H9 (cell line): ENCODE data around the gene MLLT3. TPM values are rescaled to one million over a fixed set of nuclear protein-coding genes. Genes with fewer than 3 reads are reported as not detected.

Experiments used
- DNase-seq: peaks from one replicate; pipeline ENCODE4 v3.0.0-alpha.2; 2017
- H2AFZ ChIP-seq: one replicate; pipeline ENCODE4 v1.6.1; 2013; ENCODE audit warnings: mild to moderate bottlenecking, low read length, control low read depth, moderate library complexity
- H2AK5ac ChIP-seq: 2 replicates; pipeline ENCODE4 v1.6.1; 2013; ENCODE audit warnings: low read length, control low read depth, mixed read lengths; ENCODE audit not compliant: insufficient read length
- H2BK120ac ChIP-seq: one replicate; pipeline ENCODE4 v1.6.1; 2013; ENCODE audit warnings: low read depth, mild to moderate bottlenecking, low read length, control low read depth, inconsistent platforms; ENCODE audit not compliant: poor library complexity, severe bottlenecking
- H2BK12ac ChIP-seq: 2 replicates; pipeline ENCODE4 v1.6.1; 2013; ENCODE audit warnings: low read length, control low read depth, mixed read lengths, low read depth; ENCODE audit not compliant: insufficient read length
- H2BK15ac ChIP-seq: 2 replicates; pipeline ENCODE4 v1.6.1; 2013; ENCODE audit warnings: low read depth, low read length, control low read depth
- H2BK20ac ChIP-seq: one replicate; pipeline ENCODE4 v1.6.1; 2013; ENCODE audit warnings: low read depth, mild to moderate bottlenecking, low read length, control low read depth, inconsistent platforms; ENCODE audit not compliant: poor library complexity, severe bottlenecking
- H2BK5ac ChIP-seq: 2 replicates; pipeline ENCODE4 v1.6.1; 2013; ENCODE audit warnings: low read length, control low read depth, mixed read lengths; ENCODE audit not compliant: insufficient read length
- H3K14ac ChIP-seq: 2 replicates; pipeline ENCODE4 v1.6.1; 2013; ENCODE audit warnings: low read length, control low read depth; ENCODE audit not compliant: insufficient read depth
- H3K18ac ChIP-seq: 2 replicates; pipeline ENCODE4 v1.6.1; 2013; ENCODE audit warnings: low read depth, mild to moderate bottlenecking, mixed read lengths, low read length, control low read depth; ENCODE audit not compliant: insufficient read length
- H3K23ac ChIP-seq: 2 replicates; pipeline ENCODE4 v1.6.1; 2013; ENCODE audit warnings: low read length, control low read depth, mixed read lengths, low read depth; ENCODE audit not compliant: insufficient read length
- H3K23me2 ChIP-seq: 2 replicates; pipeline ENCODE4 v1.6.1; 2013; ENCODE audit warnings: low read depth, mild to moderate bottlenecking, mixed read lengths, low read length, control low read depth; ENCODE audit not compliant: insufficient read length, poor library complexity, severe bottlenecking
- H3K27ac ChIP-seq: 2 replicates; pipeline ENCODE4 v1.5.1; 2013; ENCODE audit warnings: low read length, control low read depth, mixed read lengths, low read depth; ENCODE audit not compliant: insufficient read length
- H3K27me3 ChIP-seq: 2 replicates; pipeline ENCODE4 v1.6.1; 2013; ENCODE audit warnings: low read length, control low read depth, inconsistent platforms; ENCODE audit not compliant: insufficient read depth
- H3K4ac ChIP-seq: 2 replicates; pipeline ENCODE4 v1.6.1; 2013; ENCODE audit warnings: low read depth, mild to moderate bottlenecking, control low read depth, inconsistent platforms, low read length, moderate library complexity
- H3K4me1 ChIP-seq: 2 replicates; pipeline ENCODE4 v1.6.1; 2013; ENCODE audit warnings: low read length, control low read depth, inconsistent platforms; ENCODE audit not compliant: insufficient read depth
- H3K4me2 ChIP-seq: 2 replicates; pipeline ENCODE4 v1.6.1; 2013; ENCODE audit warnings: low read length, control low read depth, mixed read lengths; ENCODE audit not compliant: insufficient read length, insufficient read depth
- H3K56ac ChIP-seq: 2 replicates; pipeline ENCODE4 v1.6.1; 2013; ENCODE audit warnings: low read depth, mild to moderate bottlenecking, mixed read lengths, low read length, control low read depth; ENCODE audit not compliant: insufficient read length
- H3K79me1 ChIP-seq: 2 replicates; pipeline ENCODE4 v1.6.1; 2013; ENCODE audit warnings: low read depth, mild to moderate bottlenecking, moderate library complexity, low read length, control low read depth, inconsistent platforms; ENCODE audit not compliant: insufficient read depth, poor library complexity, severe bottlenecking
- H3K79me2 ChIP-seq: 2 replicates; pipeline ENCODE4 v1.6.1; 2013; ENCODE audit warnings: low read length, control low read depth, inconsistent platforms; ENCODE audit not compliant: insufficient read depth
- H3K9ac ChIP-seq: 2 replicates; pipeline ENCODE4 v1.6.1; 2013; ENCODE audit warnings: low read length, control low read depth, mixed read lengths; ENCODE audit not compliant: insufficient read length; ENCODE audit errors: extremely low read depth
- H3K9me3 ChIP-seq: one replicate; pipeline ENCODE4 v1.6.1; 2013; ENCODE audit warnings: low read depth, low read length, inconsistent platforms; ENCODE audit not compliant: control insufficient read depth
- H3T11ph ChIP-seq: one replicate; pipeline ENCODE4 v1.6.1; 2013; ENCODE audit warnings: mild to moderate bottlenecking, low read length, control low read depth, inconsistent platforms
- H4K20me1 ChIP-seq: one replicate; pipeline ENCODE4 v1.6.1; 2013; ENCODE audit not compliant: control insufficient read depth, insufficient read length, insufficient read depth
- H4K5ac ChIP-seq: 2 replicates; pipeline ENCODE4 v1.6.1; 2013; ENCODE audit warnings: low read depth, mild to moderate bottlenecking, mixed read lengths, low read length, control low read depth; ENCODE audit not compliant: insufficient read length
- H4K8ac ChIP-seq: replicated peaks from 2 replicates; pipeline ENCODE4 v1.6.1; 2013; ENCODE audit warnings: low read length, control low read depth, mixed read lengths, low read depth; ENCODE audit not compliant: insufficient read length
- H4K91ac ChIP-seq: 2 replicates; pipeline ENCODE4 v1.6.1; 2013; ENCODE audit warnings: low read depth, mild to moderate bottlenecking, moderate library complexity, mixed read lengths, low read length, control low read depth; ENCODE audit not compliant: insufficient read length
- H3K27ac Mint-ChIP-seq, 3 experiments: 2 replicates in 2 of 3; 3 replicates in 1 of 3; pipeline ENCODE4 v1.8.0; 2020 to 2021; ENCODE audit warnings: mixed read lengths in 3 of 3, mild to moderate bottlenecking in 1 of 3, moderate library complexity in 1 of 3
- H3K27me3 Mint-ChIP-seq: 2 replicates; pipeline ENCODE4 v1.8.0; 2021; ENCODE audit warnings: low read depth, mild to moderate bottlenecking, moderate library complexity, mixed read lengths
- H3K36me3 Mint-ChIP-seq, 3 experiments: 2 replicates in 2 of 3; 3 replicates in 1 of 3; pipeline ENCODE4 v1.8.0; 2020 to 2021; ENCODE audit warnings: low read depth in 3 of 3, mixed read lengths in 3 of 3; ENCODE audit not compliant: insufficient read depth in 1 of 3
- H3K4me1 Mint-ChIP-seq, 2 experiments: 2 replicates each; pipeline ENCODE4 v1.8.0; 2020; ENCODE audit warnings: mixed read lengths in 2 of 2
- H3K4me3 Mint-ChIP-seq, 2 experiments: 2 replicates in 1 of 2; 3 replicates in 1 of 2; pipeline ENCODE4 v1.8.0; 2020 to 2021; ENCODE audit warnings: mild to moderate bottlenecking in 2 of 2, mixed read lengths in 2 of 2, moderate library complexity in 1 of 2
- H3K9me3 Mint-ChIP-seq, 2 experiments: 2 replicates in 1 of 2; 3 replicates in 1 of 2; pipeline ENCODE4 v1.8.0; 2020; ENCODE audit warnings: mild to moderate bottlenecking in 2 of 2, mixed read lengths in 2 of 2, moderate library complexity in 1 of 2
- WGBS: extraction: QIAGEN DNeasy Blood & Tissue Kit; methylation state at CpG from one replicate; pipeline ENCODE4 v1.1.7; 2013; ENCODE audit warnings: missing lambda C conversion rate, low lambda C conversion rate, mixed read lengths; ENCODE audit not compliant: insufficient read length; ENCODE audit errors: extremely low coverage; 5-methylcytosine and 5-hydroxymethylcytosine counted together
- total RNA-seq: library from RNA; stranded (reverse); gene quantifications from 2 replicates; pipeline ENCODE4 v1.2.1, GENCODE V29; 2021
- TF ChIP-seq, protein P1 (sequence below): fragments of 200-600 bp; sonication (generic); conservative IDR thresholded peaks from 3 replicates; pipeline ENCODE4 v1.8.0; 2021; ENCODE audit warnings: antibody characterized with exemption, mild to moderate bottlenecking

Gene MLLT3
- total RNA-seq, 1 experiment from 2014 or later, result 3.9 TPM

DNA sequence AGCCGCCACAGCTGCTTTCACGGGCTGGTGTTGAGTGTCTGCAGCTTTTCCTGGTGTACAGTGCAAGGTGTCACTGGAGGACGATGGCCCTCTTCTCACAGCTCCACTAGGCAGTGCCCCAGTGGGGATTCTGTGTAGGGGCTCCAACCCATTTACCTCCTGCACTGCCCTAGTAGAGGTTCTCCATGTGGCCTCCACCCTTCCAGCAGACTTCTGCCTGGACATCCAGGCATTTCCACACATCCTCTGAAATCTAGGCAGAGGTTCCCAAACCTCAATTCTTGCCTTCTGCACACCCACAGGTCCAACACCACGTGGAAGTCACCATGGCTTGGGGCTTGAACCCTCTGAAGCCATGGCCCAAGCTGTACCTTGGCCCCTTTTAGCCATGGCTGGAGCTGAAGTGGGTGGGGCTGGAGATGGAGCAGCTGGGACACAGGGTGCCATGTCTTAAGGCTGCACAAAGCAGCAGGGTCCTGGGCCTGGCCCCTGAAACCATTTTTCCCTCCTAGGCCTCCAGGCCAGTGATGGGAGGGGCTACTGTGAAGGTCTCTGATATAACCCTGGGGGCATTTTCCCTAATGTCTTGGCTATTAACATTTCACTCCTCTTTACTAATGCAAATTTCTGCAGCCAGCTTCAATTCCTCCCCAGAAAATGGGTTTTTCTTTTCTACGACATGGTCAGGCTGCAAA is 82.0 kb downstream of the MLLT3 start:
- Histone ChIP-seq H2BK120ac (no peak overlapping the region), H3K14ac (no peak overlapping the region), H3K18ac (no peak overlapping the region), H2AK5ac (no peak overlapping the region), H3K23me2 (no peaks in the 10 kb centered on the region), H2BK15ac (no peak overlapping the region), H3K9ac (no peak overlapping the region), H3K79me1 (no peaks in the 10 kb centered on the region), H3K27me3 (no peaks in the 10 kb centered on the region), H3K79me2 (no peaks in the 10 kb centered on the region; the same call in 1 of the 2 replicates), H3K4ac (no peak overlapping the region), H2BK5ac (no peak overlapping the region), H3K9me3 (peaks cover 17% of the 10 kb centered on the region), H3K23ac (no peak overlapping the region), H3K4me1 (no peaks in the 10 kb centered on the region), H2AFZ (no peak overlapping the region), H3K27ac (no peak overlapping the region), H3K4me2 (no peak overlapping the region), H4K8ac (no peak overlapping the region), H2BK20ac (no peak overlapping the region), H4K91ac (no peak overlapping the region), H3K56ac (no peak overlapping the region), H4K20me1 (no peaks in the 10 kb centered on the region), H3T11ph (no peak overlapping the region), H4K5ac (no peak overlapping the region), H2BK12ac (no peak overlapping the region)
- TF ChIP-seq, protein P1, sequence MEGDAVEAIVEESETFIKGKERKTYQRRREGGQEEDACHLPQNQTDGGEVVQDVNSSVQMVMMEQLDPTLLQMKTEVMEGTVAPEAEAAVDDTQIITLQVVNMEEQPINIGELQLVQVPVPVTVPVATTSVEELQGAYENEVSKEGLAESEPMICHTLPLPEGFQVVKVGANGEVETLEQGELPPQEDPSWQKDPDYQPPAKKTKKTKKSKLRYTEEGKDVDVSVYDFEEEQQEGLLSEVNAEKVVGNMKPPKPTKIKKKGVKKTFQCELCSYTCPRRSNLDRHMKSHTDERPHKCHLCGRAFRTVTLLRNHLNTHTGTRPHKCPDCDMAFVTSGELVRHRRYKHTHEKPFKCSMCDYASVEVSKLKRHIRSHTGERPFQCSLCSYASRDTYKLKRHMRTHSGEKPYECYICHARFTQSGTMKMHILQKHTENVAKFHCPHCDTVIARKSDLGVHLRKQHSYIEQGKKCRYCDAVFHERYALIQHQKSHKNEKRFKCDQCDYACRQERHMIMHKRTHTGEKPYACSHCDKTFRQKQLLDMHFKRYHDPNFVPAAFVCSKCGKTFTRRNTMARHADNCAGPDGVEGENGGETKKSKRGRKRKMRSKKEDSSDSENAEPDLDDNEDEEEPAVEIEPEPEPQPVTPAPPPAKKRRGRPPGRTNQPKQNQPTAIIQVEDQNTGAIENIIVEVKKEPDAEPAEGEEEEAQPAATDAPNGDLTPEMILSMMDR, result no peak
- Mint-ChIP-seq H3K27ac (no peak overlapping the region), H3K4me1 (0 out of 4 replicates have a peak, but pooled peaks cover 0 to 2% of the 10 kb centered on the region in 2 experiments), H3K4me3 (no peak overlapping the region), H3K36me3 (peaks cover 23 to 27% (median 25%) of the 10 kb centered on the region in 3 experiments), H3K27me3 (no peaks in the 10 kb centered on the region), H3K9me3 (peaks cover 28 to 29% of the 10 kb centered on the region in 2 experiments)
- no peak for DNase-seq
- WGBS, result no CpG with 5 or more reads among the region's 5 CpGs
